Activated CD4-positive, alpha-beta T cell treated with anti-CD3 and anti-CD28 coated beads, Interleukin-2, amount 10 ng/mL, durations not matched to agents 7 days and 5 days (primary cell): ENCODE measurements around the gene PPFIBP1. TPM values are rescaled to one million over a fixed set of nuclear protein-coding genes. Genes with fewer than 3 reads are reported as not detected.

Source experiments
- CTCF ChIA-PET: fragments of 350-600 bp; sonication (Branson Sonifier 250); formaldehyde crosslinking; loops from one replicate; lab custom pipeline; 2021; ENCODE audit warnings: antibody characterized with exemption; lab: Charles Lee
- POLR2A ChIA-PET: fragments of 350-600 bp; sonication (Branson Sonifier 250); formaldehyde crosslinking; loops from one replicate; lab custom pipeline; 2021; ENCODE audit warnings: antibody characterized with exemption; lab: Charles Lee
- DNase-seq: peaks from one replicate; pipeline ENCODE4 v3.0.0-alpha.2; 2020
- H3K27ac Mint-ChIP-seq: one replicate; pipeline ENCODE4 v1.8.0; 2021; ENCODE audit warnings: mild to moderate bottlenecking, moderate library complexity, mixed read lengths
- H3K27me3 Mint-ChIP-seq: one replicate; pipeline ENCODE4 v1.8.0; 2021; ENCODE audit warnings: mixed read lengths
- H3K36me3 Mint-ChIP-seq: one replicate; pipeline ENCODE4 v1.8.0; 2021; ENCODE audit warnings: low read depth, mixed read lengths
- H3K4me1 Mint-ChIP-seq: one replicate; pipeline ENCODE4 v1.8.0; 2021; ENCODE audit warnings: mixed read lengths
- H3K4me3 Mint-ChIP-seq: one replicate; pipeline ENCODE4 v1.8.0; 2021; ENCODE audit warnings: mild to moderate bottlenecking, moderate library complexity, mixed read lengths
- H3K9me3 Mint-ChIP-seq: one replicate; pipeline ENCODE4 v1.8.0; 2021; ENCODE audit warnings: mixed read lengths
- total RNA-seq, 2 experiments: library from RNA; stranded (reverse); gene quantifications; one replicate each; pipeline ENCODE4 v1.2.3, GENCODE V29; 2021

Gene PPFIBP1
- total RNA-seq, 2 experiments from 2014 or later = 7.7 to 8.6 TPM

DNA sequence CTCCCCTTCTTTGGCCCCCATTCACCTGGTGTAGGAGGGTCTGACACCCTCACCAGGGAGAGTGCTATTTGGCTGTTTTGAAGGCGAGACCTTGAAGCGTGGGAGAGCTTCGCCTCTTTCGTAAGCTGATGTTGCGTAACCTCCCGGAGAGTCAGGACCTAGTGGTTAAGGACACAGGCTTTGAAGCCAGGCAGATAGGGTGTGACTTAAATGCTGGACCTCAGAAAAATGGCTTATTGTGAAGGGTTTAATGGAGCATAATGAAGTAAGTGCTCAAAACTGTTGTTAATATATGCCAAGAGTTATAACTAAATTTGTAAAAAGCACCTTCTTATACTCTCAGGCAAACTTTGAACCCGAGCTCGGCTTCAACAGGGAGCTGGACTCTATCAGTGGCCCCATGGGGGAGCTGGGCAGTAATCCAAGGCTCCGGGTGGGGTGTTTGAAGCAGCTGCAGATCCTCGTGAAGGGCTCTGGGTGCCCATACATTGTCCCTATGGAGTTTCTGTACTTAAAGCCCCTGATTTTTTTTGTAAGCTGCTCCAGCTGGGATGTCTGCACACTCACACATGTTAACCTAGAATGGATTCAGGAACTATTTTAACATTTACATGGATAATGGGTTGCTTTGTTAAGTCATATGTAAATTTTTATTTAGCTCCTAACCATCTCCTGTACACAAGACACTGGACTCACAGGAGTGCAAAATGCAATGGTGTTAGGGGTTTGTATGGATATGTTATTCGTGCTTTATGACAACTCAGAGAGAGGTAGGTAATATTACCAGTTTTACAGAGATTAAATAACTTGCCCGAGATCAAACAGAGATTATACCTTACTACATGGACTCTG is 26.0 kb downstream of the PPFIBP1 start:
- peaks cover 2% of the 10 kb centered on the region for H3K9me3 Mint-ChIP-seq
- POLR2A ChIA-PET = no interaction called here
- peaks cover 12% of the 10 kb centered on the region for H3K4me1 Mint-ChIP-seq
- H3K36me3 Mint-ChIP-seq = no peaks in the 10 kb centered on the region
- H3K27me3 Mint-ChIP-seq = peaks cover 9% of the 10 kb centered on the region
- CTCF ChIA-PET = no interaction called here
- H3K27ac Mint-ChIP-seq = no peak overlapping the region
- DNase-seq = no peak
- H3K4me3 Mint-ChIP-seq = no peak overlapping the region

DNA sequence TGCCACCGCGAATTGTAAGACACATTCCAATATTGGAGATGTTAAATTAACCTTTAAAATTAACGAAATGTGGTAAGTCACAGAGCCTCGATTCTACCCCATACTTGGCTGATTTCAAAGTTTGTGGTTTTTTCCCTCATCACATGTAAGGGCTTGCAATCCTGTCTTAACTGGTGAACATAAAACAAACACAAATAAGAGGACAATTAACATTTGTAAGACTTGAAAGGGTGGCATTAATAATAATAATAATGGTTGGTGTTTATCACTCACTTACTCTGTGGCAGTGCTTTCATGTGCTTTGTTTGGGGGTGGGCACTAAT is 26.6 kb downstream of the PPFIBP1 start:
- ChIA-PET POLR2A (no interaction called here), CTCF (interaction anchor here (1.5 kb wide), 1 partner anchor 116 kb away, joined by 3 read pairs; no protein-coding TSS in a partner anchor)
- DNase-seq = no peak
- Mint-ChIP-seq H3K4me3 (no peak overlapping the region), H3K9me3 (peaks cover 2% of the 10 kb centered on the region), H3K4me1 (peaks cover 17% of the 10 kb centered on the region), H3K27me3 (peaks cover 11% of the 10 kb centered on the region), H3K36me3 (no peaks in the 10 kb centered on the region), H3K27ac (no peak overlapping the region)

DNA sequence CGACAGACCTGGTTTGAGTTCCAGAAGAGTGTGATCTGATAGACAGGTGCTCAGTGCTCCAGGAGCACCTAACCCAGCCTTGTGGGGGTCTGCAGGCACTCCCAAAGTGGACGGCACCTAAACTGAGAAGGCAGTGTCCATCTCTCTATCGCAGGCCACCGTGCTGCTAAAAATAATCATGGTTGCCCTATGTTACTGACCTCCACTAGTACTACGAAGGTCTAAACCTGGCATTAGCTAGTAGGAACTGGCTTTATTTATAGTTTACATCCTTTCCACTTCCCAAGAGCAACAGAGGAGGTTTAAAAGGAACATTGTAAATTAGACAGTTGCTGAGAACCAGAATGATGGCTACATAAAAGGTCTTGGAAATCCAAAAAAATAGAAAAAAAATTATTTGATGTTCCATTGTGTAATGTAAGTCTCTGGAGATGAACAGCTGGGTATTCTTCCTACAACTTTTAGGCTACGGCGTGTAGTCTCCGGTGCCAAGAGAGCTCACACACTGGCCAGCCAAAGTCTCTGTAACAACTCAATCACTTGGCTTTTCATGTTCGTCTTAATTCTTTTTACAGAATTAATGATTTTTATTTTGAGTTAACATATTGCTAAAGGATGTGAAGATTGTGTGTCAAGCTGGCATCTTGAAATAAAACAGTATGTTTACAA is 27.3 kb downstream of the PPFIBP1 start:
- peaks cover 2% of the 10 kb centered on the region for H3K9me3 Mint-ChIP-seq
- no peak overlapping the region for H3K27ac Mint-ChIP-seq
- CTCF ChIA-PET = interaction anchor here (1.1 to 1.5 kb wide), 2 partner anchors 11 to 117 kb away, joined by 3 read pairs; no protein-coding TSS in a partner anchor
- H3K36me3 Mint-ChIP-seq = no peaks in the 10 kb centered on the region
- H3K4me1 Mint-ChIP-seq = peaks cover 22% of the 10 kb centered on the region
- POLR2A ChIA-PET = no interaction called here
- H3K27me3 Mint-ChIP-seq = peaks cover 11% of the 10 kb centered on the region
- no peak overlapping the region for H3K4me3 Mint-ChIP-seq
- no peak for DNase-seq

DNA sequence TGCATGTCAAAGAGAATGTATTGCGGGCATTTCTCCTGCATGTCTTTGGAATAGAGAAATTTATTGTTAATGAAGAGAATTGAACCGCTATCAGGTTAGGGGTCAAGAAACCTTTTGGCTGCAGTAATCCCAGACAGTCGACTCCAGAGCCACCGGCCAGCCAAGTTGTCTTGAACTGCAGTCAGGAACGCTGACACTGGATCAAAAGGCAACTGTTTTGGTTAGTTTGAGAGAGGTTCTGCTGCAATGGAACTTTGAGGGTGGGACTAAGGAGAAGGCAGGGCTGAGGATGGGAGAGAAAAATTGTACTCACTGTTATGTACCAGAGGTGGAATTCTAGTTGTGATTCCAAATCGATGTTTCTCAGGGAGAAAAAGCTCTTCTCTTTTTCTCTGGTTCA is 28.2 kb downstream of the PPFIBP1 start:
- POLR2A ChIA-PET = no interaction called here
- H3K36me3 Mint-ChIP-seq = no peaks in the 10 kb centered on the region
- peaks cover 2% of the 10 kb centered on the region for H3K9me3 Mint-ChIP-seq
- H3K4me3 Mint-ChIP-seq = no peak overlapping the region
- H3K27ac Mint-ChIP-seq = no peak overlapping the region
- no peak for DNase-seq
- CTCF ChIA-PET = interaction anchor here (1.1 kb wide), 1 partner anchor 10 kb away, joined by 3 read pairs; no protein-coding TSS in a partner anchor
- H3K4me1 Mint-ChIP-seq = peaks cover 26% of the 10 kb centered on the region
- H3K27me3 Mint-ChIP-seq = peaks cover 11% of the 10 kb centered on the region

DNA sequence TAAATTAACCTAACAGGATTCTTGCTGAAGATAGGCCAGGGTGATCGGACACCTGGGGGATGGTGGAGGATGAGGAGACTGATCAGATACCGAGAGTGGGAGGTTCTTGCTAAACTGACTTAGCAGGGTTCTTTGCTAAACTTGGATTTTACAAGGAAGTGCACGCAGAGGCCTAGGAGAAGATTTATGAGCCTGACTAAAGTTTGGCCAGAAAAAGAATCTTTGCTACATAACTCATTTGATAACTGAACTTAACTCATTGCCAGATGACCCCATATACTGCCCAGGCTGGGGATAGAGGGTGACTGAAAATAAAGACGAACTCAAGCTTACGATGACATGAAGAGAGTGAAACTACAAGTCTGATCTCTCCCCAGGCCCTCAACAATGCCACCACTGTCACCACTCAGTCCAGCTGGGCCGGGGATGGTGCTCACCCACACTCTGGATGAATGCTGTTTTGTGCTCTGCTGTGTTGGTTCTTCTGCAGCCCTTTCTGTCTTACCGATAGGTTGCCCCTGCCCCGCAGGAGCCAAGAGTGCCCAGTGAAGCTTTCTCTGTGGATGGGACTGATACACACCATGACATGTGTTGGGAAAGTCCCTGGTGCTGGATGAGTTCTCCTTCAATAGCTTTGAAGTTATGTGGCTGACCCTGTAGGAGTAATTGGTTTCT is 29.0 kb downstream of the PPFIBP1 start:
- ChIA-PET CTCF (interaction anchor here (1.5 kb wide), 1 partner anchor 24 kb away, joined by 3 read pairs; no protein-coding TSS in a partner anchor), POLR2A (no interaction called here)
- Mint-ChIP-seq H3K27me3 (peaks cover 14% of the 10 kb centered on the region), H3K4me1 (peaks cover 26% of the 10 kb centered on the region), H3K9me3 (peaks cover 2% of the 10 kb centered on the region), H3K27ac (no peak overlapping the region), H3K36me3 (no peaks in the 10 kb centered on the region), H3K4me3 (no peak overlapping the region)
- DNase-seq = no peak

DNA sequence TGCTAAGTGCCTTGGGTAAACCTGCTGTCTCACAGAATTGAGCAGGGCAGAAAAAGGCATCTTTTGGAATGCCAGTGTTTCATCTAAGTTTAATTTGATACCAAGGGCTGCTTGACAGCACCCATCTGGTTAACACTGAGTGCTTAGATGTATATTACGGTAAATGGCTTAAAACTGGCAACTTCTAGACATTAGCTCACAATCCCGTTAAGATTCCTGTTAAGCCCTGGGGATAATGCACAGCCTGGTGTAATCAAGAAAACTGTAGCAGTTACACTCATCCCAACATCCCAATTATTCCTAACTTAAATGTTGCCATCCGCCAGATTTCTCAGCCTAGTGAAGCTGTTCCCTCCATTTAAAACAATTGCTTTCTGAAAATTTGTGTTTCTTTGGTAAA is 29.9 kb downstream of the PPFIBP1 start:
- peaks cover 26% of the 10 kb centered on the region for H3K4me1 Mint-ChIP-seq
- ChIA-PET CTCF (interaction anchor here (1.5 kb wide), 1 partner anchor 23 kb away, joined by 3 read pairs; no protein-coding TSS in a partner anchor), POLR2A (no interaction called here)

DNA sequence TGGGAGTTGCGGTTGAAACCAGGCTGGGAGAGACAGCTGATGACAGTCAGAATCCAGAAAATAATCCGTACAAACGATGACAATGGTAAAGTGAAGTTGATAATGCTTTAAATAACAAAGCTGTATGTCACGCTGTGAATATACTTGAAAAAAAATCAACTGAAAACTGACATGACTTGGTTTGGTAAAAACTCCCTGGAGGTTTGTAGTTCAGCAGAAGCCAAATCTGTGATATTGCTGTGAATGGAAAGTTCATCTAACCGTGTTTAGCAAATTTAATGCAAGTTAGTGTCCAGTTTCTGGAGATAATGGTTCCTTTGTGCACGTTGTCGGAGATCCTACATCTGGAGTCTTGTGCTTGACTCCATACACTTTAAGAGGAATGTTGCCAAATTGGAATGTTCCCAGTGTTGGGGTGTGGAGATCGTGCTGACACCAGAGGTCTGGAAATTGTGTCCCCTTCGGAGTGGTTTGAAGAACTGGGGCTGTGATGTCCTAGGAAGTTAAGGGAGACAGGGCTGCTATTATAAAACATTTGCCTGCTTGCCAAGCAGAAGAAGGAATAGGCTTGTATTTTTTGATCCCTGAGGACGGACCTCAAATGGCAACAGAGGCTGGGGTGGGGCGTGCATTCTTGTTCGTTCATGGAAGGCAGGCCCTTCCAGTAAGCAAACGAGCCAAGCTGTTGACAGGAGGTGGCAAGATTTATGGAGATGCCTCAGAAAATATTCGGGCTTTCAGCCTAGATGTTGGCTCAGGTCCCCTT is 30.6 kb downstream of the PPFIBP1 start:
- H3K27ac Mint-ChIP-seq = no peak overlapping the region
- H3K9me3 Mint-ChIP-seq = peaks cover 2% of the 10 kb centered on the region
- CTCF ChIA-PET = interaction anchor here (1.5 kb wide), 2 partner anchors 22 to 31 kb away, joined by 3 to 4 read pairs; no protein-coding TSS in a partner anchor
- no peaks in the 10 kb centered on the region for H3K36me3 Mint-ChIP-seq
- peaks cover 14% of the 10 kb centered on the region for H3K27me3 Mint-ChIP-seq
- peaks cover 21% of the 10 kb centered on the region for H3K4me1 Mint-ChIP-seq
- DNase-seq = no peak
- H3K4me3 Mint-ChIP-seq = no peak overlapping the region
- POLR2A ChIA-PET = interaction anchor here (0.7 kb wide), 1 partner anchor 32 kb away, joined by 3 read pairs; no protein-coding TSS in a partner anchor

More for the DNA sequence above, 29.9 kb downstream of the PPFIBP1 start:
- no peak overlapping the region for H3K4me3 Mint-ChIP-seq
- no peaks in the 10 kb centered on the region for H3K36me3 Mint-ChIP-seq
- no peak for DNase-seq
- peaks cover 2% of the 10 kb centered on the region for H3K9me3 Mint-ChIP-seq
- no peak overlapping the region for H3K27ac Mint-ChIP-seq
- H3K27me3 Mint-ChIP-seq = peaks cover 14% of the 10 kb centered on the region

DNA sequence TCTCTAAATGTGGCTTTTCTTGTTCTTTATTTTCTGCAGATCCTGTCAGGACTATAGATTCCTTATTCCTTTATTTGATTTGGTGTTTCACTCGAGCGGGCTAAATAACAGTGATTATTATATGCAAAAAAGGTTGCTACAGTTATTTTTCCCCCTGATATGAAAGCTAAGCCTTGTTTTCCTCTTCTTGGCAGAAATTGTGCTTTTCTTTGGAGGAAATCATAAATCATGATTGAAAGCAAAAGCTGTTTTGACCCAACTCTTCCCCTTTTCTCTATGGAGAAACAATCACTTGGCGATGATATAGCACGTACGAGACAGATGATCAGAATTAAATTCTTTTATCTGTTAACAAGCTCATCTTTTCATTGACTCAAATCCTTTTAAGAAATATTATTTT is 31.4 kb downstream of the PPFIBP1 start:
- Mint-ChIP-seq H3K27me3 (peaks cover 14% of the 10 kb centered on the region), H3K27ac (no peak overlapping the region), H3K36me3 (no peaks in the 10 kb centered on the region), H3K9me3 (peaks cover 2% of the 10 kb centered on the region), H3K4me1 (peaks cover 20% of the 10 kb centered on the region), H3K4me3 (no peak overlapping the region)
- no peak for DNase-seq
- ChIA-PET CTCF (interaction anchor here (1.5 kb wide), 1 partner anchor 32 kb away, joined by 4 read pairs; no protein-coding TSS in a partner anchor), POLR2A (interaction anchor here (0.7 kb wide), 1 partner anchor 33 kb away, joined by 3 read pairs; no protein-coding TSS in a partner anchor)

DNA sequence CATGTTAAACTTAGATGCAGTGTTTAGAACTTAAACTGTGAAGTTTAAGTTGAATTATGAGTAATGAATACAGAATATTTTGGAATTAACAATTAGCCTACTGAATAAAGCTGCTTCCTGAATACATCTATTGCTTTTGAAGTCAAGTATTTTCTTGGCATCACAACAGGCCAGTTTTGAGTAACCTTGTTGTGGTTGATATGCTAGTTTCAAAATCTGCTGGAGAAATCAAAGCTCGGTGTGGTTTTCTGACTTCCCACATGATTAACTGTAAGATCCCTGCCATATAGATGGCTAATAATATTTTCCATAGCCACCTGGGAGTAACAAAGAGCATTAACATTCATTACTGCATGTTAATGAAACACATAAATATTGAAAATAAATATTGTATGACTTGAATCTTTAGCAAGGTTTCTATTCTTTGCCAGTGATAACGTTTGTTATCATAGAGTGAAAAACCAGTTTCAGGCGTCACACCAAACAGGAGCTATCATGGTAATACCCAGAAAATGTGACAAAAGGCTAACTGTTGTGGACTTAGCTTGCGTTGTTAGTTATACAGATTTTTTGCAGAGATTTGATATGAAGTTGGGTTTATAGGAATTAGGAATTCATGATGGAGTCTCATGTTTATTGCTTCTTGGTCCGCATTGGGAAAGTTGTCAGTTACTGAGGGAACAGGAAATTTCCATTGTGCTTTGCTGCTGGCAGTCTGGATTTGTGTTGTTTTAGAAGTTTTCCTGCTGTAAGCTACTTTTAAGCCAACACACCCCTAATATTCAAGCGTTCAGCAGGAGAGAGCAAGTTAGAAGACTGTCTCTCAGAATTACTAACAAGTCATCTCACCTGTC is 32.1 kb downstream of the PPFIBP1 start:
- ChIA-PET POLR2A (no interaction called here), CTCF (interaction anchor here (0.6 to 1.5 kb wide), 3 partner anchors 10 to 265 kb away, joined by 3 to 6 read pairs (median 4); no protein-coding TSS in a partner anchor)
- DNase-seq = no peak
- Mint-ChIP-seq H3K27ac (no peak overlapping the region), H3K4me3 (no peak overlapping the region), H3K36me3 (no peaks in the 10 kb centered on the region), H3K4me1 (peaks cover 20% of the 10 kb centered on the region), H3K27me3 (peaks cover 14% of the 10 kb centered on the region), H3K9me3 (peaks cover 2% of the 10 kb centered on the region)

DNA sequence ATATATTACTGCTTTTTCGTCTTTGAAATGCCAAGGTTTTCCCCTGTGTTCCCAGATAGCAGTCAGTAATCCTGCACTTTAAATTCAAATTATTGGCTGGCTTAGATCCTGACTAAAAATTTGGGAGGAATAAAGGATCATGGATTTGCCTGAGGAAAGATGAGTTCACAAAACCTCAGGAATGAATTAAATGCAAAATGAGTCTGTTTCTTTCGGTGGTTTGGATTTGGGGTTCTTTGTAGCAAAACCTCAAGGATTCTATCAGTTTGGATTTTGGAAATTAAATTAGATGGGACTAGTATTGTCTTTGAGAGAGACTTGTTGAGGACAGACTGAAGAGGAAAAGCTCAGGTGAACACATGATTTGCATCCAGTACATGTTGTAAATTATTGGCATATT is 36.1 kb downstream of the PPFIBP1 start:
- CTCF ChIA-PET = interaction anchor here (1.6 kb wide), 1 partner anchor 40 kb away, joined by 3 read pairs; no protein-coding TSS in a partner anchor
- Mint-ChIP-seq H3K9me3 (no peaks in the 10 kb centered on the region), H3K4me1 (peaks cover 13% of the 10 kb centered on the region), H3K36me3 (no peaks in the 10 kb centered on the region), H3K4me3 (no peak overlapping the region), H3K27ac (no peak overlapping the region), H3K27me3 (peaks cover 10% of the 10 kb centered on the region)
- DNase-seq = no peak
- POLR2A ChIA-PET = no interaction called here
